HEK293 (cell line): Measurements from ENCODE around the gene MAST2.

ENCODE experiments used
- CTCF ChIA-PET: fragments of 350-600 bp; formaldehyde crosslinking; extraction: SDS; loops from one replicate; lab custom pipeline; 2021; ENCODE audit warnings: antibody characterized with exemption; lab: Yijun Ruan, JAX
- POLR2A ChIA-PET: fragments of 300-600 bp; formaldehyde crosslinking; extraction: SDS; loops from one replicate; lab custom pipeline; 2020; ENCODE audit warnings: antibody characterized with exemption, inconsistent platforms; lab: Yijun Ruan, JAX
- H3K27ac ChIP-seq: fragments of 200-500 bp; sonication (Bioruptor generic); 2 replicates; pipeline ENCODE4 v1.5.1; 2014; ENCODE audit warnings: low read depth, low read length, control low read depth, inconsistent platforms; ENCODE audit errors: extremely low read depth
- H3K36me3 ChIP-seq, 2 experiments: fragments of 200-500 bp in 1 of 2; sonication (Bioruptor generic) in 1 of 2; 1 replicate in 1 of 2; 2 replicates in 1 of 2; pipeline ENCODE4 v1.5.1; 2014 to 2017; ENCODE audit warnings: inconsistent platforms in 2 of 2, low read length in 2 of 2; ENCODE audit not compliant: control insufficient read depth in 2 of 2, insufficient read depth in 1 of 2
- H3K4me1 ChIP-seq: fragments of 200-500 bp; sonication (Bioruptor generic); 2 replicates; pipeline ENCODE4 v1.5.1; 2014; ENCODE audit warnings: mild to moderate bottlenecking, low read length, inconsistent platforms; ENCODE audit not compliant: control insufficient read depth, insufficient read depth
- H3K4me3 ChIP-seq: 2 replicates; pipeline ENCODE4 v1.5.1; 2011; ENCODE audit warnings: low read depth, mild to moderate bottlenecking, control low read depth, low read length, moderate library complexity
- H3K9me3 ChIP-seq: fragments of 200-500 bp; sonication (Bioruptor generic); 2 replicates; pipeline ENCODE4 v1.5.1; 2014; ENCODE audit warnings: low read depth, low read length, inconsistent platforms; ENCODE audit not compliant: control insufficient read depth, insufficient read depth
- CTCF ChIP-seq: fragments of 450-650 bp; formaldehyde crosslinking; IDR thresholded peaks from 2 replicates; pipeline ENCODE4 v1.5.1; 2016; ENCODE audit warnings: missing biosample characterization, missing genetic modification characterization
- EGR2 ChIP-seq: fragments of 450-650 bp; formaldehyde crosslinking; IDR thresholded peaks from 2 replicates; pipeline ENCODE4 v1.5.1; 2016; ENCODE audit warnings: low read depth, missing biosample characterization, missing genetic modification characterization
- KLF16 ChIP-seq: fragments of 450-650 bp; formaldehyde crosslinking; IDR thresholded peaks from 2 replicates; pipeline ENCODE4 v1.5.1; 2017; ENCODE audit warnings: missing biosample characterization, missing genetic modification characterization
- MZF1 ChIP-seq: fragments of 450-650 bp; formaldehyde crosslinking; IDR thresholded peaks from 2 replicates; pipeline ENCODE4 v1.5.1; 2017; ENCODE audit warnings: missing biosample characterization, missing genetic modification characterization, borderline replicate concordance
- PBX3 ChIP-seq: sonication (generic); formaldehyde crosslinking; IDR thresholded peaks from 2 replicates; pipeline ENCODE4 v1.8.1; 2022; ENCODE audit warnings: mild to moderate bottlenecking, moderate library complexity, missing genetic modification reagents
- SP7 ChIP-seq: fragments of 450-650 bp; formaldehyde crosslinking; IDR thresholded peaks from 2 replicates; pipeline ENCODE4 v1.5.1; 2016; ENCODE audit warnings: missing biosample characterization, missing genetic modification characterization
- ZBTB1 ChIP-seq: fragments of 450-650 bp; formaldehyde crosslinking; IDR thresholded peaks from 2 replicates; pipeline ENCODE4 v1.5.1; 2016; ENCODE audit warnings: missing biosample characterization, missing genetic modification characterization
- ZBTB10 ChIP-seq: fragments of 450-650 bp; formaldehyde crosslinking; IDR thresholded peaks from 2 replicates; pipeline ENCODE4 v1.5.1; 2016; ENCODE audit warnings: missing biosample characterization, missing genetic modification characterization
- ZBTB8A ChIP-seq: fragments of 450-650 bp; formaldehyde crosslinking; IDR thresholded peaks from 2 replicates; pipeline ENCODE4 v1.5.1; 2016; ENCODE audit warnings: missing biosample characterization, missing genetic modification characterization
- ZNF19 ChIP-seq: fragments of 450-650 bp; formaldehyde crosslinking; IDR thresholded peaks from 2 replicates; pipeline ENCODE4; 2016; ENCODE audit warnings: missing biosample characterization, missing genetic modification characterization, low read depth
- ZNF2 ChIP-seq: fragments of 450-650 bp; formaldehyde crosslinking; IDR thresholded peaks from 2 replicates; pipeline ENCODE4 v1.5.1; 2016; ENCODE audit warnings: missing biosample characterization, missing genetic modification characterization
- ZNF266 ChIP-seq: fragments of 450-650 bp; formaldehyde crosslinking; IDR thresholded peaks from 2 replicates; pipeline ENCODE4 v1.5.1; 2016; ENCODE audit warnings: missing biosample characterization, missing genetic modification characterization, low read depth
- ZNF280D ChIP-seq: fragments of 450-650 bp; formaldehyde crosslinking; IDR thresholded peaks from 2 replicates; pipeline ENCODE4 v1.5.1; 2016; ENCODE audit warnings: missing biosample characterization, missing genetic modification characterization
- ZNF354C ChIP-seq: fragments of 450-650 bp; formaldehyde crosslinking; IDR thresholded peaks from 2 replicates; pipeline ENCODE4 v1.5.1; 2016; ENCODE audit warnings: missing biosample characterization, missing genetic modification characterization, low read depth, borderline replicate concordance
- ZNF426 ChIP-seq: fragments of 450-650 bp; formaldehyde crosslinking; IDR thresholded peaks from 2 replicates; pipeline ENCODE4 v1.5.1; 2017; ENCODE audit warnings: missing biosample characterization, missing genetic modification characterization, mild to moderate bottlenecking, inconsistent platforms, moderate library complexity
- ZNF510 ChIP-seq: fragments of 450-650 bp; formaldehyde crosslinking; IDR thresholded peaks from 2 replicates; pipeline ENCODE4 v1.5.1; 2018; ENCODE audit warnings: mild to moderate bottlenecking, missing genetic modification characterization, missing biosample characterization; ENCODE audit not compliant: insufficient replicate concordance
- ZNF610 ChIP-seq: fragments of 450-650 bp; formaldehyde crosslinking; IDR thresholded peaks from 2 replicates; pipeline ENCODE4 v1.5.1; 2016; ENCODE audit warnings: missing biosample characterization, missing genetic modification characterization, borderline replicate concordance
- ZNF658 ChIP-seq: fragments of 450-650 bp; formaldehyde crosslinking; IDR thresholded peaks from 2 replicates; pipeline ENCODE4; 2016; ENCODE audit warnings: missing biosample characterization, missing genetic modification characterization

The MAST2 gene

DNA sequence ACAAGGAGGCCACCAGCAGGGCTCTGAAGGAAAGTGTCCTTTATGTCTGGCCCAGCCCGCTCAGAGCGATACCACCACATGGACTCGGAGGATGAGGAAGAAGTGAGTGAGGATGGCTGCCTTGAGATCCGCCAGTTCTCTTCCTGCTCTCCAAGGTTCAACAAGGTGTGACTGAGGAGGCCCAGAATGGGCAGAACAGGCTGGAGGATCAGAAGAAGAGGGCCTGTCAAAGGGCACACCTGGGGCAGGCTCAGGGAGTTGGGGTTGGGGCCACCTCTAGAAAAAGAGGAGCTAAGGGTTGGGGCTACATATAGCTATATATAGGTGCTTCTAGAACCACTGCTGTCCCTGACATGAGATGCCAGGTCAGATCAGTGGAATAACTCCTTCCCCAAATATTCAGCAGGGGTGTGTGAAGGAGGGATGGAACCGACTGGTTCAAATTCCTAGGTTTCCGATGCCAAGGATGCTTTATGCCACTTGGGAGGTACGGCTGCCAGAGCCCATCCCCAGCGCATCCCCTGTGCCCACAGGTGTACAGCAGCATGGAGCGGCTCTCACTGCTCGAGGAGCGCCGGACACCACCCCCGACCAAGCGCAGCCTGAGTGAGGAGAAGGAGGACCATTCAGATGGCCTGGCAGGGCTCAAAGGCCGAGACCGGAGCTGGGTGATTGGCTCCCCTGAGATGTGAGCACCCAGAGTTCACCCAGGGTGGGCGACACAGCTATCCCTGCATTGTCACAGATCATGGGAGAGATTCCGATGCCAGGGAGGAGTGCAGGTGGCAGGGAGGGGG is 226.9 kb downstream of the MAST2 start:
- TF ChIP-seq PBX3 (CRISPR knock-in tag) (no peak), MZF1 (tag by site-specific recombination) (no peak), EGR2 (tag by site-specific recombination) (no peak), ZNF658 (tag by site-specific recombination) (no peak), CTCF (tag by site-specific recombination) (no peak), ZBTB8A (tag by site-specific recombination) (no peak), ZBTB10 (no peak), SP7 (tag by site-specific recombination) (no peak), ZNF426 (no peak), ZNF266 (no peak), ZNF510 (no peak), ZNF610 (no peak), ZNF2 (no peak)
- H3K27ac ChIP-seq, result no peak overlapping the region
- ChIA-PET POLR2A (no interaction called here), CTCF (no interaction called here)
- no peaks in the 10 kb centered on the region for H3K4me1 ChIP-seq
- H3K9me3 ChIP-seq, result no peaks in the 10 kb centered on the region
- H3K4me3 ChIP-seq, result no peak overlapping the region
- H3K36me3 ChIP-seq, result peaks cover 0 to 82% of the 10 kb centered on the region in 2 experiments; a peak in 1 of 3 replicates

DNA sequence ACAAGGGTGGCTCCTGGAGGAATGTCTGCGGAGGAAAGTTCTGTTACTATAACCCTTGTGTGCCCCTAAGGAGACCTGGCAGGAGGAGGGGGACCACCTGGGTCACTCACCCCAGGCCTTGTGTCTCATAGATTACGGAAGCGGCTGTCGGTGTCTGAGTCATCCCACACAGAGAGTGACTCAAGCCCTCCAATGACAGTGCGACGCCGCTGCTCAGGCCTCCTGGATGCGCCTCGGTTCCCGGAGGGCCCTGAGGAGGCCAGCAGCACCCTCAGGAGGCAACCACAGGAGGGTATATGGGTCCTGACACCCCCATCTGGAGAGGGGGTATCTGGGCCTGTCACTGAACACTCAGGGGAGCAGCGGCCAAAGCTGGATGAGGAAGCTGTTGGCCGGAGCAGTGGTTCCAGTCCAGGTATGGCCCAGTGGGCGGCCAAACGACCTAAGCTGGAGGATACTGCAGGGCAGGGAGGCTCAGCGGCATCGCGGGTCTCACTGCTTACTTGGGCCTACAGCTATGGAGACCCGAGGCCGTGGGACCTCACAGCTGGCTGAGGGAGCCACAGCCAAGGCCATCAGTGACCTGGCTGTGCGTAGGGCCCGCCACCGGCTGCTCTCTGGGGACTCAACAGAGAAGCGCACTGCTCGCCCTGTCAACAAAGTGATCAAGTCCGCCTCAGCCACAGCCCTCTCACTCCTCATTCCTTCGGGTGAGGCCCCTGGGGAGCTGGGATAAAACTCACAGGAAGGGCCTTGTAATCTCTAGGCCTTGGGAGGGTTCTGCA is 227.7 kb downstream of the MAST2 start:
- Histone ChIP-seq H3K36me3 (peaks cover 0 to 84% of the 10 kb centered on the region in 2 experiments; a peak in 1 of 3 replicates), H3K27ac (no peak overlapping the region), H3K4me1 (no peaks in the 10 kb centered on the region), H3K4me3 (no peak overlapping the region), H3K9me3 (no peaks in the 10 kb centered on the region)
- ChIA-PET CTCF (interaction anchor here (0.6 to 9.6 kb wide), 3 partner anchors 149 to 227 kb away, joined by 3 to 148 read pairs (median 4); partner anchors contain the start of gene P3R3URF), POLR2A (no interaction called here)
- TF ChIP-seq ZBTB1 (tag by site-specific recombination), result no peak
- TF ChIP-seq ZNF354C (tag by site-specific recombination), result no peak
- TF ChIP-seq ZNF280D (tag by site-specific recombination), result no peak
- no peak for TF ChIP-seq ZNF19 (tag by site-specific recombination)
- TF ChIP-seq SP7 (tag by site-specific recombination), result no peak
- TF ChIP-seq KLF16, result no peak
